ENCODE data around the gene INTS7. TPM values are rescaled to one million over a fixed set of nuclear protein-coding genes. Genes with fewer than 3 reads are reported as not detected.

INTS7 gene
- total RNA-seq, 4 donors from 2014 or later = 13.5 to 22.3 (median 18.2) TPM

- no peaks in the 10 kb centered on the region for H3K4me1 ChIP-seq
- 76% methylated on average over 9 of the region's 9 CpGs for WGBS
- H3K9me3 ChIP-seq = no peaks in the 10 kb centered on the region
- no peak for DNase-seq (ENCODE audit: low spot score in 2 of 2)
- H3K4me3 ChIP-seq = no peak overlapping the region
- no peaks in the 10 kb centered on the region for H3K36me3 ChIP-seq
- no peak for TF ChIP-seq POLR2AphosphoS5 (IDR thresholded peaks at IDR 0.05)
- no peak for TF ChIP-seq POLR2A (IDR thresholded peaks at IDR 0.05)
- TF ChIP-seq CTCF (IDR thresholded peaks at IDR 0.05) = no peak
- TF ChIP-seq EP300 (IDR thresholded peaks at IDR 0.05) = no peak
- H3K27me3 ChIP-seq = no peaks in the 10 kb centered on the region
- no peak overlapping the region for H3K27ac ChIP-seq
Measured at GRCh38 chr1:211896958-211897357, 138.4 kb downstream of the INTS7 start.

DNA sequence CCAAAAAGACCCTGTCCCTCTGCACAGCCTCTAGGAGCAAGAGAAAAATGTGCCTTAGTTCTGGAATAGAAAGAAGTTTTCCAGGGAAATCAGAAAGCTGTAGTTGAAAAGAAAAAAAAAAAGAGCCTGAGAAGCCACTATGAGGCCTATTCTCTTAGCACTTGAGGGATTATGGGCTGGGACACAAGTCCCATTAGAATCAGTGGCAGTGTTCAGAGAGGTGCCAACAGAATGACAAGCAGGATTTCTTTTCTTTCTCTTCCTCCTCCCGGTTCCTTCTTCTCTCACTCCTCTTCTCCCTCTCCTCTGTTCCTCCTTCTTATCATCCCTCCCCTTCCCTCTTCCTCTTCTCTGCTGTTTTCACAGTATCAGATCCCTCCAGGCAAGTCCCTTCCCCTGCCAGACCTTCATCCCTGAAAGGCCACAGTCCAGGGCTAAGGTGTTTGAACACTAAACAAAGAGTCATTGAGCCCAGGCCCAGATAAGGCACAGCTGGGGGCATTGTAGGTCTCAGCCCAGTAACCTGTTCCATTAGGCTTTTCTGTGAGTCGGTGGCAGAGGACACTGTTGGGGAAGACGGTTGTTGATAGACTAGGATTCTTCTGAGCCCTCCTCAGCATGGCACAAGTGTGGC, 140.1 kb downstream of the INTS7 start:
- Histone ChIP-seq H3K4me1 (no peaks in the 10 kb centered on the region), H3K27ac (no peak overlapping the region), H3K27me3 (no peaks in the 10 kb centered on the region), H3K36me3 (no peaks in the 10 kb centered on the region), H3K9me3 (no peaks in the 10 kb centered on the region), H3K4me3 (no peak overlapping the region)
- TF ChIP-seq POLR2AphosphoS5 (IDR thresholded peaks at IDR 0.05) = no peak
- no peak for DNase-seq (ENCODE audit: low spot score in 2 of 2)
- WGBS = 73% methylated on average over 3 of the region's 3 CpGs

GRCh38 chr1:211894312-211894711, 141.0 kb downstream of the INTS7 start:
- Histone ChIP-seq H3K4me3 (no peak overlapping the region), H3K27me3 (no peaks in the 10 kb centered on the region), H3K36me3 (no peaks in the 10 kb centered on the region), H3K9me3 (no peaks in the 10 kb centered on the region), H3K4me1 (no peaks in the 10 kb centered on the region), H3K27ac (no peak overlapping the region)
- TF ChIP-seq EP300 (IDR thresholded peaks at IDR 0.05) (no peak), CTCF (IDR thresholded peaks at IDR 0.05) (no peak), POLR2AphosphoS5 (IDR thresholded peaks at IDR 0.05) (no peak), POLR2A (IDR thresholded peaks at IDR 0.05) (no peak)
- 91% methylated on average over 5 of the region's 5 CpGs for WGBS
- DNase-seq (ENCODE audit: low spot score in 2 of 2) = no peak

- Histone ChIP-seq H3K27me3 (no peaks in the 10 kb centered on the region), H3K4me1 (no peaks in the 10 kb centered on the region), H3K36me3 (no peaks in the 10 kb centered on the region), H3K27ac (no peak overlapping the region), H3K4me3 (no peak overlapping the region), H3K9me3 (no peaks in the 10 kb centered on the region)
- no peak for DNase-seq (ENCODE audit: low spot score in 2 of 2)
- WGBS = 92% methylated on average over 4 of the region's 5 CpGs
- no peak for TF ChIP-seq POLR2AphosphoS5 (IDR thresholded peaks at IDR 0.05)
- no peak for TF ChIP-seq EP300 (IDR thresholded peaks at IDR 0.05)
- no peak for TF ChIP-seq CTCF (IDR thresholded peaks at IDR 0.05)
- TF ChIP-seq POLR2A (IDR thresholded peaks at IDR 0.05) = no peak
Measured at GRCh38 chr1:211893260-211893659, 142.1 kb downstream of the INTS7 start.

GRCh38 chr1:211892577-211892976, 142.8 kb downstream of the INTS7 start:
- TF ChIP-seq POLR2A (IDR thresholded peaks at IDR 0.05) (no peak), CTCF (IDR thresholded peaks at IDR 0.05) (no peak), POLR2AphosphoS5 (IDR thresholded peaks at IDR 0.05) (no peak), EP300 (IDR thresholded peaks at IDR 0.05) (no peak)
- H3K36me3 ChIP-seq = no peaks in the 10 kb centered on the region
- no peak overlapping the region for H3K4me3 ChIP-seq
- no peaks in the 10 kb centered on the region for H3K27me3 ChIP-seq
- no peaks in the 10 kb centered on the region for H3K9me3 ChIP-seq
- WGBS = 59% methylated on average over 3 of the region's 3 CpGs
- H3K4me1 ChIP-seq = no peaks in the 10 kb centered on the region
- no peak overlapping the region for H3K27ac ChIP-seq
- no peak for DNase-seq (ENCODE audit: low spot score in 2 of 2)

DNA sequence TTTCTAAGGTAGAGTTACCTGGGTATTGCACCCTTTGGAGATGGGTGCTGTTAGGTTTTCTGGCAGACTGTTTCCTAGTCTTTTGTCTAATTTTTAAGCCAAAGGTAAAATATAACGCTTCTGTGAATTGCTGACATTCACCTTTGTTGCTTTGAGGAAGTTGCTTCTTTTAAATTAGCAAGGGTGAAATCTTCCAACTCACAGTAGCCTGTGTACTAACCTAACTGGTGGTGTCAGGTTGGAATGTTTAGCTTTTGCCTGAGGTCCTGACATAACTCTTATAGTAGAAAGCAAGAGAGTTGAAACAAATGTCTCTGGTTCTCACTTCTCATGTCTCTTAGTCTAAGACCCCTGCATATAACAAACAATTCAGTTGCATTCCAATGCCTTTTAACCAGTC, 143.6 kb downstream of the INTS7 start:
- H3K27me3 ChIP-seq = no peaks in the 10 kb centered on the region
- no peak for TF ChIP-seq CTCF (IDR thresholded peaks at IDR 0.05)
- TF ChIP-seq POLR2A (IDR thresholded peaks at IDR 0.05) = no peak
- TF ChIP-seq POLR2AphosphoS5 (IDR thresholded peaks at IDR 0.05) = no peak
- no peak for TF ChIP-seq EP300 (IDR thresholded peaks at IDR 0.05)
- no peaks in the 10 kb centered on the region for H3K4me1 ChIP-seq
- DNase-seq (ENCODE audit: low spot score in 2 of 2) = no peak
- 75% methylated on average over 1 of the region's 1 CpG for WGBS
- H3K27ac ChIP-seq = no peak overlapping the region
- no peaks in the 10 kb centered on the region for H3K36me3 ChIP-seq
- H3K9me3 ChIP-seq = no peaks in the 10 kb centered on the region
- H3K4me3 ChIP-seq = no peak overlapping the region

All from suprapubic skin (tissue), 4 donors.